A549 (cell line): ENCODE results near the gene KREMEN1. TPM values are rescaled to one million over a fixed set of nuclear protein-coding genes. Genes with fewer than 3 reads are reported as not detected.

Source experiments
- ATAC-seq, 2 experiments: fragments of 200-7000 bp in 1 of 2; fragments of >200 bp in 1 of 2; cut with Nextera tagmentation in 1 of 2; cut with Tn5 transposase in 1 of 2; 3 replicates each; pipeline versions ENCODE4 v1.8.0 to v1.9.1; 2018 to 2020; ENCODE audit warnings: mild to moderate bottlenecking in 1 of 2, moderate library complexity in 1 of 2
- CTCF ChIA-PET: fragments of 300-600 bp; sonication (Branson Sonifier 250); formaldehyde crosslinking; extraction: SDS; loops from one replicate; lab custom pipeline; 2021; ENCODE audit warnings: antibody characterized with exemption, inconsistent platforms; lab: Yijun Ruan, JAX
- POLR2A ChIA-PET: fragments of 350-600 bp; formaldehyde crosslinking; extraction: SDS; loops from one replicate; lab custom pipeline; 2021; ENCODE audit warnings: antibody characterized with exemption, inconsistent platforms; lab: Yijun Ruan, JAX
- DNase-seq, 2 experiments: peaks; one replicate each; pipeline versions ENCODE4 v3.0.0 to v3.0.0-alpha.2; 2011 to 2016; ENCODE audit warnings: low read depth in 1 of 2, low spot score in 1 of 2
- FAIRE-seq: peaks from 2 replicates; lab custom pipeline; 2011; peaks lifted over from hg19 to GRCh38; lab: Jason Lieb, UNC
- H3K27ac ChIP-seq, 2 experiments: fragments of >200 bp; sonication (Bioruptor Twin); formaldehyde crosslinking; 3 replicates each; pipeline ENCODE4 v1.5.1; 2016 to 2017
- H3K4me1 ChIP-seq: fragments of >200 bp; sonication (Bioruptor Twin); formaldehyde crosslinking; 3 replicates; pipeline ENCODE4 v1.6.1; 2016
- H3K4me2 ChIP-seq: fragments of >200 bp; sonication (Bioruptor Twin); formaldehyde crosslinking; 3 replicates; pipeline ENCODE4 v1.6.1; 2016
- H3K4me3 ChIP-seq: fragments of >200 bp; sonication (Bioruptor Twin); formaldehyde crosslinking; 3 replicates; pipeline ENCODE4 v1.5.1; 2016
- H3K9me3 ChIP-seq: fragments of >200 bp; sonication (Bioruptor Twin); formaldehyde crosslinking; 3 replicates; pipeline ENCODE4 v1.6.1; 2016
- BHLHE40 ChIP-seq: IDR thresholded peaks from 2 replicates; pipeline ENCODE4 v1.6.1; 2012; ENCODE audit warnings: low read depth, low read length, inconsistent platforms
- CBX8 ChIP-seq: fragments of 200-600 bp; sonication (generic); IDR thresholded peaks from 2 replicates; pipeline ENCODE4 v1.6.1; 2016
- CHD2 ChIP-seq: fragments of 150-350 bp; IDR thresholded peaks from 2 replicates; pipeline ENCODE4 v1.6.1; 2014; ENCODE audit warnings: low read length; ENCODE audit not compliant: partially characterized antibody
- EHF ChIP-seq: fragments of 250-450 bp; sonication (Bioruptor Pico); IDR thresholded peaks from 2 replicates; pipeline ENCODE4 v1.5.0; 2020; ENCODE audit warnings: mild to moderate bottlenecking
- FOSB ChIP-seq: fragments of 250-450 bp; sonication (Bioruptor Pico); IDR thresholded peaks from 2 replicates; pipeline ENCODE4 v1.5.0; 2020; ENCODE audit warnings: mild to moderate bottlenecking, moderate library complexity
- FOSL2 ChIP-seq, 2 experiments: fragments of 450-650 bp in 1 of 2; fragments of >200 bp in 1 of 2; sonication (Bioruptor Twin) in 1 of 2; formaldehyde crosslinking; IDR thresholded peaks; 2 replicates each; pipeline versions ENCODE4 v1.5.0 to v1.6.1; 2016 to 2020; ENCODE audit warnings: mild to moderate bottlenecking in 1 of 2, moderate library complexity in 1 of 2
- MAFK ChIP-seq: fragments of 450-650 bp; IDR thresholded peaks from 2 replicates; pipeline ENCODE4 v1.6.1; 2014; ENCODE audit not compliant: partially characterized antibody
- MAZ ChIP-seq: fragments of 150-350 bp; IDR thresholded peaks from 2 replicates; pipeline ENCODE4 v1.6.1; 2014; ENCODE audit warnings: antibody characterized with exemption, low read depth, low read length, borderline replicate concordance
- RNF2 ChIP-seq: fragments of 200-600 bp; sonication (generic); IDR thresholded peaks from 2 replicates; pipeline ENCODE4 v1.6.1; 2016; ENCODE audit warnings: low read depth, mild to moderate bottlenecking, antibody characterized with exemption, moderate library complexity, borderline replicate concordance
- SREBF2 ChIP-seq: fragments of 450-650 bp; IDR thresholded peaks from 2 replicates; pipeline ENCODE4 v1.6.1; 2014; ENCODE audit warnings: mild to moderate bottlenecking, moderate library complexity
- TP53 ChIP-seq: fragments of 250-450 bp; sonication (Bioruptor Pico); IDR thresholded peaks from 2 replicates; pipeline ENCODE4 v1.5.0; 2021; ENCODE audit warnings: mild to moderate bottlenecking, moderate library complexity
- ZC3H11A ChIP-seq: fragments of 450-650 bp; IDR thresholded peaks from 2 replicates; pipeline ENCODE4 v1.6.1; 2014; ENCODE audit warnings: antibody characterized with exemption, mild to moderate bottlenecking
- WGBS: methylation state at CpG from one replicate; pipeline ENCODE4 v1.1.6; 2017; ENCODE audit errors: missing lambda C conversion rate; 5-methylcytosine and 5-hydroxymethylcytosine counted together
- polyA plus RNA-seq, 4 experiments: library from polyadenylated mRNA; depleted of rRNA in 3 of 4; stranded (reverse); fragments of >200 nt; fragmentation: RNase III in 1 of 4; extraction: RNeasy Plus Mini Kit Qiagen cat#74134 plus additional on column Dnase treatment in 1 of 4; gene quantifications; 2 replicates in 3 of 4; 3 replicates in 1 of 4; pipeline ENCODE4 v1.2.3, GENCODE V29; 2011 to 2017
- TF ChIP-seq, protein P1 (sequence below): fragments of >200 bp; sonication (Bioruptor Twin); formaldehyde crosslinking; IDR thresholded peaks from 3 replicates; pipeline ENCODE4 v1.6.1; 2016
- TF ChIP-seq, protein P2 (sequence below): fragments of >200 bp; sonication (Bioruptor Twin); formaldehyde crosslinking; IDR thresholded peaks from 2 replicates; pipeline ENCODE4 v1.6.1; 2016
- TF ChIP-seq, protein P3 (sequence below): IDR thresholded peaks from 2 replicates; pipeline ENCODE4 v1.6.1; 2012
- TF ChIP-seq, protein P4 (sequence below): fragments of 450-650 bp; IDR thresholded peaks from 2 replicates; pipeline ENCODE4 v1.6.1; 2014; ENCODE audit warnings: antibody characterized with exemption
- TF ChIP-seq, protein P5 (sequence below): fragments of 200-600 bp; sonication (generic); IDR thresholded peaks from 2 replicates; pipeline ENCODE4 v1.6.1; 2016; ENCODE audit warnings: antibody characterized with exemption, mild to moderate bottlenecking, moderate library complexity
- TF ChIP-seq, protein P6 (sequence below): fragments of >200 bp; sonication (Bioruptor Twin); formaldehyde crosslinking; IDR thresholded peaks from 3 replicates; pipeline ENCODE4 v1.5.1; 2016

KREMEN1 gene
- polyA plus RNA-seq, 2 of the 4 experiments (the other 2 are of a cell fraction): 1.7 to 2.5 TPM

DNA sequence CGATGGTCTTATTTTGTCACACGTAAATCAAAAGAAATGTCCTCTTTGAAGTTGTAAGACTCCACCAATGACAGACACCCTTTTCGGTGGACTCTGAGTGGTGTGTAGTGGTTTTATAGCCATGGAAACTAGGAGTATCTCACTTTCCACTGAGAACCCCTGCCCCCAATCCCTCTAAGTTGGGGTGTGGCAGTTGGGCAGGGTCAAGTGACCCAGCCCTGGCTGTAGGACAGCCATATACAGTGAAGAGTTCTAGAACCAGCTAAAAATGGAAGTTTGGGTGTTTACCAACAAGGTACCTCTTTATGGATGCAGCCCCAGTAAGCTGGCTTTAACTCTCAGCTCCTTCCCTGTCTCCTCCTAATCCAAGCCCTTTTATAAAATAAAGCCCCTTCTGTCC lies 16.4 kb upstream of the KREMEN1 start (continued):
- TF ChIP-seq, protein P1, sequence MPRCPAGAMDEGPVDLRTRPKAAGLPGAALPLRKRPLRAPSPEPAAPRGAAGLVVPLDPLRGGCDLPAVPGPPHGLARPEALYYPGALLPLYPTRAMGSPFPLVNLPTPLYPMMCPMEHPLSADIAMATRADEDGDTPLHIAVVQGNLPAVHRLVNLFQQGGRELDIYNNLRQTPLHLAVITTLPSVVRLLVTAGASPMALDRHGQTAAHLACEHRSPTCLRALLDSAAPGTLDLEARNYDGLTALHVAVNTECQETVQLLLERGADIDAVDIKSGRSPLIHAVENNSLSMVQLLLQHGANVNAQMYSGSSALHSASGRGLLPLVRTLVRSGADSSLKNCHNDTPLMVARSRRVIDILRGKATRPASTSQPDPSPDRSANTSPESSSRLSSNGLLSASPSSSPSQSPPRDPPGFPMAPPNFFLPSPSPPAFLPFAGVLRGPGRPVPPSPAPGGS: no peak

DNA sequence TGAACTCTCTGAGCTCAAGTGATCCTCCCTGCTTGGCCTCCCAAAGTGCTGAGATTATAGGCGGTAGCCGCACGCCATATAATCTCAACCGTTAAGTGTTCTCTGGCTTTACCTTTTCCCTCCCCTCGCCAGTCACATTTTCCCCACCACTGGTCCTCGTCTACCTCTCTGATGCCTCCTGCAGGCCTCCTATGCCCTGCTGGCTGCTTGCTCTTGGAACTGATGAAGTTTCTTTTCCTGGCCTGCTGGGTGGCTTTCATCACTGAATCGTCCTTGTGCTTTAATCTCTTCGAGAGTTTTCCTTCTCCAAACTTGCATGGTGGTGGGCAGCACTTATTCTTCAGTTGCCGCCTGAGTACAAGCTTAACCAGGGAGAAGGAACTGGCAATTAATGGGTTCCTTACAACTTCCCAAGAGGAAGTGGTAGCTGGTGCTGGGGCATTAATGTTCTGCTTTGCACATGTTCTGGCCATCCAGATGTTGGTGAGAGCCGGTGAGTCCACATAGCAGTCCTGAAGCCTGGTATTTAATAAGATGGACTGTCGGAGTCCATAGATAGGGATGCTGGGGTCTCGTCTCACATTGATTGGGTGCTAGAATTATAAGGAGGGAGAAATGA lies 12.5 kb upstream of the KREMEN1 start:
- no peak for DNase-seq
- FAIRE-seq: no peak
- Histone ChIP-seq H3K9me3 (no peaks in the 10 kb centered on the region), H3K27ac (no peak overlapping the region), H3K4me1 (no peaks in the 10 kb centered on the region)
- POLR2A ChIA-PET: no interaction called here
- no peak; a peak in 1 of 6 replicates for ATAC-seq
- no peak for TF ChIP-seq CBX8
- TF ChIP-seq, all 56 proteins: peak for 0
- no peak overlapping the region for H3K4me2 ChIP-seq
- CTCF ChIA-PET: no interaction called here
- H3K4me3 ChIP-seq: no peak overlapping the region
- WGBS: 85% methylated on average over 12 of the region's 12 CpGs

DNA sequence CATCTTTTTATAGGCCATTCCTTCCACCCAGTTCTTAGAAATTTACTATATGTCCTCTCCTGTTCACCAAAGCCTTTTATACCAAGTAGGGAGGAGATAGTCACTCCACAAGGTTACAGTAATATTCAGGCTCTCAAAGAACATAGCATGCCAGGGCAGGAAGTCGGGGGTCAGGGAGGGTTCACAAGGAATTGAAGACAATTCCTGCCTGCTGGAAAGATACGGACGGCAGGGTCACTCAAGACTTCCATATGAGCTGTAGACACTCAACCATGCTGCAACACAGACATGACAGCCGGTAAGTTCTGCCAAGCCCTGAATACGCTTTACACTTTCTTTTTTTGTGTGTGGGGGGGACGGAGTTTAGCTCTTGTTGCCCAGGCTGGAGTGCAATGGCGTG lies 11.9 kb upstream of the KREMEN1 start:
- Histone ChIP-seq H3K4me1 (no peaks in the 10 kb centered on the region), H3K9me3 (no peaks in the 10 kb centered on the region), H3K4me2 (no peak overlapping the region), H3K27ac (no peak overlapping the region), H3K4me3 (no peak overlapping the region)
- TF ChIP-seq BHLHE40: no peak
- TF ChIP-seq, protein P2, sequence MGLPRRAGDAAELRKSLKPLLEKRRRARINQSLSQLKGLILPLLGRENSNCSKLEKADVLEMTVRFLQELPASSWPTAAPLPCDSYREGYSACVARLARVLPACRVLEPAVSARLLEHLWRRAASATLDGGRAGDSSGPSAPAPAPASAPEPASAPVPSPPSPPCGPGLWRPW: no peak
- TF ChIP-seq ZC3H11A: no peak
- no peak for TF ChIP-seq FOSB (CRISPR knock-in tag)
- TF ChIP-seq RNF2: no peak
- no peak for TF ChIP-seq SREBF2
- TF ChIP-seq CHD2: no peak
- no peak for TF ChIP-seq EHF
- CTCF ChIA-PET: no interaction called here
- no peak for FAIRE-seq
- no peak for DNase-seq
- ATAC-seq: no peak
- WGBS: 66% methylated on average over 7 of the region's 7 CpGs
- POLR2A ChIA-PET: no interaction called here

DNA sequence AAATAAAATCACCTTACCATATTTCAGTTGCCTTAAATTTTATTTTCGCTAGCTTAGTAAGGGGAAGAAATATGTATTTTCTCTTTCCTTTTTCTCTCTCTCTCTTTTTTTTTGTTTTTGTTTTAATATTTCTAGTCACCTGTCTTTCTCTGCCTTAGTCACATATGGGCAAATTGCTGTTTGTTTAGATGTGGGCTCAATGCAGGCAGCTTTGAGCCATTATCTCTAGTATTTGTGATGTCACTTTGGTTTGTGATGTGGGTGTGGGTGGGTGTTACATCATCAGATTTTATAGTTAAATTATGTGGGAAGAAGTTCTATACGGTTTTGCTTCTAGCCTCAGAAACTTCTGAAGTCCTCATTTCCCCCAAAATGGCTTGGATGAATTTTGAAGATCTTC lies 11.1 kb upstream of the KREMEN1 start, which contains the start of gene C22orf31:
Gene C22orf31 (minus strand): TSS at position 59 of the 400 bp plus-strand sequence. CDS start 39 bp downstream, at position 20.
- H3K9me3 ChIP-seq: no peaks in the 10 kb centered on the region
- ATAC-seq (no peak), FAIRE-seq (no peak), DNase-seq (no peak)
- no peak within 1 kb of the TSS for H3K4me3 ChIP-seq
- H3K27ac ChIP-seq: no peak within 1 kb of the TSS
- no peak within 1 kb of the TSS for H3K4me2 ChIP-seq
- ChIA-PET POLR2A (no interaction called here), CTCF (no interaction called here)
- no peaks in the 10 kb centered on the region for H3K4me1 ChIP-seq
- TF ChIP-seq, protein P3, sequence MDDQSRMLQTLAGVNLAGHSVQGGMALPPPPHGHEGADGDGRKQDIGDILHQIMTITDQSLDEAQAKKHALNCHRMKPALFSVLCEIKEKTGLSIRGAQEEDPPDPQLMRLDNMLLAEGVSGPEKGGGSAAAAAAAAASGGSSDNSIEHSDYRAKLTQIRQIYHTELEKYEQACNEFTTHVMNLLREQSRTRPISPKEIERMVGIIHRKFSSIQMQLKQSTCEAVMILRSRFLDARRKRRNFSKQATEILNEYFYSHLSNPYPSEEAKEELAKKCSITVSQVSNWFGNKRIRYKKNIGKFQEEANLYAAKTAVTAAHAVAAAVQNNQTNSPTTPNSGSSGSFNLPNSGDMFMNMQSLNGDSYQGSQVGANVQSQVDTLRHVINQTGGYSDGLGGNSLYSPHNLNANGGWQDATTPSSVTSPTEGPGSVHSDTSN: no peak
- TF ChIP-seq EHF (no peak), SREBF2 (no peak), MAZ (no peak), ZC3H11A (no peak)
- TF ChIP-seq, protein P4, sequence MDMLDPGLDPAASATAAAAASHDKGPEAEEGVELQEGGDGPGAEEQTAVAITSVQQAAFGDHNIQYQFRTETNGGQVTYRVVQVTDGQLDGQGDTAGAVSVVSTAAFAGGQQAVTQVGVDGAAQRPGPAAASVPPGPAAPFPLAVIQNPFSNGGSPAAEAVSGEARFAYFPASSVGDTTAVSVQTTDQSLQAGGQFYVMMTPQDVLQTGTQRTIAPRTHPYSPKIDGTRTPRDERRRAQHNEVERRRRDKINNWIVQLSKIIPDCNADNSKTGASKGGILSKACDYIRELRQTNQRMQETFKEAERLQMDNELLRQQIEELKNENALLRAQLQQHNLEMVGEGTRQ: no peak
- TF ChIP-seq, all 56 proteins: peak for 0
- WGBS: 60% methylated on average over 2 of the region's 2 CpGs

DNA sequence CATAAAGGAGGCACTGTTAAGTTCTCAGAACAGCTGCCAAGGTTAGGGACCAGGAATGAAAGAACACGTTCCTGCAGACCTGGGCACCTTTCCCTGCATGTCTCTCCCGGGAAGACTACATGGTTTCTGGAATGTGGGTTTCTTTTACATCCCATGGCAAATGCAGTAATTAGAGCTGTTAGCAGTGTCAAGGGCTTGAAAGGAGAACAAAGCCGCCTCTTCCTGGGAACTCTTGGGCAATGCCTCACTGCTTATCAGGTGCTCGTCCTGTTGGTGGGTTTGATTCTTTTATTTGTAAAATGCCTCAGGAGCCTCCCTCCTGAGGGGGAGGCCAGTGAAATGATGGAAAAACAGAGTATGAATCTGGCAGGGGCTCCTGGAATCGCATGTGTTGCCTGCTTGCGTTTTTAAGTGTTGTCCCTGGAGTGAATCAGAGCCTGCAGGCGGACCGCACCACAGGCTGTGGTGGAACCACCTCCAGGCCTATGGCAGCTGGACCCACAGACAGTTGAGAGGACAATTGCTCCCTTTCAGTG lies 10.5 kb upstream of the KREMEN1 start:
- no peak for DNase-seq
- Histone ChIP-seq H3K4me3 (no peak overlapping the region), H3K4me2 (no peak overlapping the region), H3K27ac (no peak overlapping the region), H3K9me3 (no peaks in the 10 kb centered on the region), H3K4me1 (no peaks in the 10 kb centered on the region)
- 71% methylated on average over 8 of the region's 8 CpGs for WGBS
- no peak for FAIRE-seq
- no peak for ATAC-seq
- ChIA-PET POLR2A (no interaction called here), CTCF (interaction anchor here (2.4 kb wide), 1 partner anchor 22 kb away, joined by 6 read pairs; no protein-coding TSS in a partner anchor)
- TF ChIP-seq, protein P5, sequence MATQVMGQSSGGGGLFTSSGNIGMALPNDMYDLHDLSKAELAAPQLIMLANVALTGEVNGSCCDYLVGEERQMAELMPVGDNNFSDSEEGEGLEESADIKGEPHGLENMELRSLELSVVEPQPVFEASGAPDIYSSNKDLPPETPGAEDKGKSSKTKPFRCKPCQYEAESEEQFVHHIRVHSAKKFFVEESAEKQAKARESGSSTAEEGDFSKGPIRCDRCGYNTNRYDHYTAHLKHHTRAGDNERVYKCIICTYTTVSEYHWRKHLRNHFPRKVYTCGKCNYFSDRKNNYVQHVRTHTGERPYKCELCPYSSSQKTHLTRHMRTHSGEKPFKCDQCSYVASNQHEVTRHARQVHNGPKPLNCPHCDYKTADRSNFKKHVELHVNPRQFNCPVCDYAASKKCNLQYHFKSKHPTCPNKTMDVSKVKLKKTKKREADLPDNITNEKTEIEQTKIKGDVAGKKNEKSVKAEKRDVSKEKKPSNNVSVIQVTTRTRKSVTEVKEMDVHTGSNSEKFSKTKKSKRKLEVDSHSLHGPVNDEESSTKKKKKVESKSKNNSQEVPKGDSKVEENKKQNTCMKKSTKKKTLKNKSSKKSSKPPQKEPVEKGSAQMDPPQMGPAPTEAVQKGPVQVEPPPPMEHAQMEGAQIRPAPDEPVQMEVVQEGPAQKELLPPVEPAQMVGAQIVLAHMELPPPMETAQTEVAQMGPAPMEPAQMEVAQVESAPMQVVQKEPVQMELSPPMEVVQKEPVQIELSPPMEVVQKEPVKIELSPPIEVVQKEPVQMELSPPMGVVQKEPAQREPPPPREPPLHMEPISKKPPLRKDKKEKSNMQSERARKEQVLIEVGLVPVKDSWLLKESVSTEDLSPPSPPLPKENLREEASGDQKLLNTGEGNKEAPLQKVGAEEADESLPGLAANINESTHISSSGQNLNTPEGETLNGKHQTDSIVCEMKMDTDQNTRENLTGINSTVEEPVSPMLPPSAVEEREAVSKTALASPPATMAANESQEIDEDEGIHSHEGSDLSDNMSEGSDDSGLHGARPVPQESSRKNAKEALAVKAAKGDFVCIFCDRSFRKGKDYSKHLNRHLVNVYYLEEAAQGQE: no peak
- TF ChIP-seq, protein P6, sequence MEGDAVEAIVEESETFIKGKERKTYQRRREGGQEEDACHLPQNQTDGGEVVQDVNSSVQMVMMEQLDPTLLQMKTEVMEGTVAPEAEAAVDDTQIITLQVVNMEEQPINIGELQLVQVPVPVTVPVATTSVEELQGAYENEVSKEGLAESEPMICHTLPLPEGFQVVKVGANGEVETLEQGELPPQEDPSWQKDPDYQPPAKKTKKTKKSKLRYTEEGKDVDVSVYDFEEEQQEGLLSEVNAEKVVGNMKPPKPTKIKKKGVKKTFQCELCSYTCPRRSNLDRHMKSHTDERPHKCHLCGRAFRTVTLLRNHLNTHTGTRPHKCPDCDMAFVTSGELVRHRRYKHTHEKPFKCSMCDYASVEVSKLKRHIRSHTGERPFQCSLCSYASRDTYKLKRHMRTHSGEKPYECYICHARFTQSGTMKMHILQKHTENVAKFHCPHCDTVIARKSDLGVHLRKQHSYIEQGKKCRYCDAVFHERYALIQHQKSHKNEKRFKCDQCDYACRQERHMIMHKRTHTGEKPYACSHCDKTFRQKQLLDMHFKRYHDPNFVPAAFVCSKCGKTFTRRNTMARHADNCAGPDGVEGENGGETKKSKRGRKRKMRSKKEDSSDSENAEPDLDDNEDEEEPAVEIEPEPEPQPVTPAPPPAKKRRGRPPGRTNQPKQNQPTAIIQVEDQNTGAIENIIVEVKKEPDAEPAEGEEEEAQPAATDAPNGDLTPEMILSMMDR: no peak
- no peak for TF ChIP-seq FOSL2 (IDR thresholded peaks at IDR 0.05)
- no peak for TF ChIP-seq FOSL2 (CRISPR knock-in tag; IDR thresholded peaks at IDR 0.05)
- no peak for TF ChIP-seq MAFK
- TF ChIP-seq TP53 (CRISPR knock-in tag): no peak
